HEK293 (cell line): ENCODE results near the gene RGL4.

Experiments used
- MYNN ChIP-seq: fragments of 450-650 bp; formaldehyde crosslinking; IDR thresholded peaks from 2 replicates; pipeline ENCODE4 v1.5.1; 2016; ENCODE audit warnings: missing biosample characterization, missing genetic modification characterization, borderline replicate concordance
- ZBTB21 ChIP-seq: fragments of 450-650 bp; formaldehyde crosslinking; IDR thresholded peaks from 2 replicates; pipeline ENCODE4 v1.5.1; 2017; ENCODE audit warnings: missing biosample characterization, missing genetic modification characterization
- ZNF239 ChIP-seq: fragments of 450-650 bp; formaldehyde crosslinking; IDR thresholded peaks from 2 replicates; pipeline ENCODE4 v1.5.1; 2016; ENCODE audit warnings: missing biosample characterization, missing genetic modification characterization
- ZNF48 ChIP-seq: fragments of 450-650 bp; formaldehyde crosslinking; IDR thresholded peaks from 2 replicates; pipeline ENCODE4 v1.5.1; 2016; ENCODE audit warnings: missing biosample characterization, missing genetic modification characterization
- ZNF558 ChIP-seq: fragments of 450-650 bp; formaldehyde crosslinking; IDR thresholded peaks from 2 replicates; pipeline ENCODE4 v1.5.1; 2016; ENCODE audit warnings: missing biosample characterization, missing genetic modification characterization

DNA sequence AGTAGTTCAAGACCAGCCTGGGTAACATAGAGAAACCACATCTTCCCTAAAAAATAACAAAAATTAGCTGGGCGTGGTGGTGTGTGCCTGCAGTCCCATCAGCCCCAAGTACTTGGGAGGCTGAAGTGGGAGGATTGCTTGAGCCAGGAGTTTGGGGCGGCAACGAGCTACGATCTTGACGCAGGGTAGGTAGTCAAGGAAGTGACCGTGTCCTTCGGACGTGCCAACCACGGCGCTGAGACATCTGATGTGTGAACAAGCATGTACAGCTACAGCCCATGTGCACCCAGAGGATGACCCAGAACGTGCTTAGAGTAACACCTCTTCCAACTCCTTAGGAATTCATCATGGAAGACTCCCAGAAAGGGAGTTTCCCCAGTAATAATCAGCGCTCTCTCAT, 21.4 kb downstream of the RGL4 start:
- TF ChIP-seq MYNN = no peak
- no peak for TF ChIP-seq ZBTB21 (tag by site-specific recombination)
- TF ChIP-seq ZNF239 = no peak
- TF ChIP-seq ZNF48 (tag by site-specific recombination) = no peak
- no peak for TF ChIP-seq ZNF558 (tag by site-specific recombination)
